Endothelial cell of umbilical vein (primary cell): ENCODE results near the gene ELOVL6.

Source experiments
- EZH2 ChIP-seq: IDR thresholded peaks from 2 replicates; pipeline ENCODE4 v1.6.1; 2012; ENCODE audit warnings: borderline replicate concordance, low read depth, mild to moderate bottlenecking, moderate library complexity, low read length, inconsistent platforms; ENCODE audit not compliant: severe bottlenecking
- FOS ChIP-seq: IDR thresholded peaks from 2 replicates; pipeline ENCODE4 v1.6.1; 2011; ENCODE audit warnings: mild to moderate bottlenecking, low read length, moderate library complexity, borderline replicate concordance; ENCODE audit not compliant: insufficient read depth
- GATA2 ChIP-seq: IDR thresholded peaks from 2 replicates; pipeline ENCODE4 v1.7.0; 2011; ENCODE audit warnings: low read depth, mild to moderate bottlenecking, moderate library complexity, mixed read lengths, low read length; ENCODE audit not compliant: insufficient read length, insufficient read depth
- JUN ChIP-seq: IDR thresholded peaks from 2 replicates; pipeline ENCODE4 v1.6.1; 2011; ENCODE audit warnings: borderline replicate concordance, low read depth; ENCODE audit not compliant: insufficient read length, insufficient read depth
- MYC ChIP-seq: IDR thresholded peaks from one replicate; pipeline ENCODE4 v1.6.1; 2011; ENCODE audit warnings: mild to moderate bottlenecking, low read depth, low read length
- POLR2A ChIP-seq: IDR thresholded peaks from 2 replicates; pipeline ENCODE4 v1.6.1; 2012; ENCODE audit warnings: low read depth, mild to moderate bottlenecking, control low read depth, low read length
- POLR2AphosphoS5 ChIP-seq: IDR thresholded peaks from 2 replicates; pipeline ENCODE4 v1.6.1; 2012; ENCODE audit warnings: low read depth, mild to moderate bottlenecking, control low read depth, low read length, moderate library complexity; ENCODE audit not compliant: insufficient read depth
- TF ChIP-seq, protein P1 (sequence below), 2 donors: IDR thresholded peaks; 1 replicate in 1 of 2; 2 replicates in 1 of 2; pipeline ENCODE4 v1.5.1; 2011; ENCODE audit warnings: low read length in 2 of 2, mild to moderate bottlenecking in 2 of 2, moderate library complexity in 2 of 2, control low read depth in 1 of 2, inconsistent platforms in 1 of 2, low read depth in 1 of 2; ENCODE audit not compliant: insufficient read depth in 1 of 2; ENCODE audit errors: extremely low read depth in 1 of 2
- TF ChIP-seq, protein P2 (sequence below): IDR thresholded peaks from 2 replicates; pipeline ENCODE4 v1.6.1; 2011; ENCODE audit not compliant: insufficient read depth, insufficient read length

DNA sequence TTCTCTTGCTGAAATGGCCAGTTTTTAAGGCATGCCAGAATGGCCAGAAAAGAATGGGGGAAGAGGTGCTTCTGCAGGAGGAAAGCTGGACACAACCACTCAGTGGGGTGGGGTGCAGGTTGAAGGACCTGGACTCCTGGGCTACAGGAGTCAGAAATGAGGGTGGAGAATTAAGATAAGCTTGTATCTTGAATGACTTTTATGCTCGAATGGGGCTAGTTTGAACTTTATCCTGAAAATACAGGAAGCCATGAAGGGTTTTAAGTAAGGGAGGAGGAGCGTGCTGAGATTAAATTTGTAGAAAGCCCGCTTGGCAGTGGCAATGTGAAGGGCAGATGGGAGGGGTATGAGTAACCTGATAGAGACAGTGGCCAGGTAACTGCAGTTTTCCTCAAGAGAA, 66.5 kb downstream of the ELOVL6 start:
- TF ChIP-seq POLR2AphosphoS5 (no peak), FOS (no peak), EZH2 (no peak), POLR2A (no peak), MYC (no peak), GATA2 (no peak), JUN (no peak)
- TF ChIP-seq, protein P1, sequence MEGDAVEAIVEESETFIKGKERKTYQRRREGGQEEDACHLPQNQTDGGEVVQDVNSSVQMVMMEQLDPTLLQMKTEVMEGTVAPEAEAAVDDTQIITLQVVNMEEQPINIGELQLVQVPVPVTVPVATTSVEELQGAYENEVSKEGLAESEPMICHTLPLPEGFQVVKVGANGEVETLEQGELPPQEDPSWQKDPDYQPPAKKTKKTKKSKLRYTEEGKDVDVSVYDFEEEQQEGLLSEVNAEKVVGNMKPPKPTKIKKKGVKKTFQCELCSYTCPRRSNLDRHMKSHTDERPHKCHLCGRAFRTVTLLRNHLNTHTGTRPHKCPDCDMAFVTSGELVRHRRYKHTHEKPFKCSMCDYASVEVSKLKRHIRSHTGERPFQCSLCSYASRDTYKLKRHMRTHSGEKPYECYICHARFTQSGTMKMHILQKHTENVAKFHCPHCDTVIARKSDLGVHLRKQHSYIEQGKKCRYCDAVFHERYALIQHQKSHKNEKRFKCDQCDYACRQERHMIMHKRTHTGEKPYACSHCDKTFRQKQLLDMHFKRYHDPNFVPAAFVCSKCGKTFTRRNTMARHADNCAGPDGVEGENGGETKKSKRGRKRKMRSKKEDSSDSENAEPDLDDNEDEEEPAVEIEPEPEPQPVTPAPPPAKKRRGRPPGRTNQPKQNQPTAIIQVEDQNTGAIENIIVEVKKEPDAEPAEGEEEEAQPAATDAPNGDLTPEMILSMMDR (IDR thresholded peaks at IDR 0.05; ENCODE audit: extremely low read depth in 1 of 2, insufficient read depth in 1 of 2, low read depth in 1 of 2, low read length in 2 of 2) = no peak
- TF ChIP-seq, protein P2, sequence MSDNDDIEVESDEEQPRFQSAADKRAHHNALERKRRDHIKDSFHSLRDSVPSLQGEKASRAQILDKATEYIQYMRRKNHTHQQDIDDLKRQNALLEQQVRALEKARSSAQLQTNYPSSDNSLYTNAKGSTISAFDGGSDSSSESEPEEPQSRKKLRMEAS = no peak
